ENCODE measurements around the gene CDC25C. TPM values are rescaled to one million over a fixed set of nuclear protein-coding genes. Genes with fewer than 3 reads are reported as not detected.

The CDC25C gene
- total and polyA plus RNA-seq, 9 of the 15 experiments (the other 6 are each of a cell fraction or from before 2014, with no cell fraction given) = 19.1 to 63.7 (median 31.9) TPM

GRCh38 chr5:138346889-138347288, 15.3 kb upstream of the CDC25C start:
- Histone ChIP-seq H3K9me1 (ENCODE audit: control insufficient read depth, insufficient read depth, low read length) (no peaks in the 10 kb centered on the region), H3K36me3 (ENCODE audit: control insufficient read depth, insufficient read depth, low read length) (peaks cover 70% of the 10 kb centered on the region), H3K27ac (ENCODE audit: extremely low read depth, low read depth, low read length) (no peak overlapping the region), H3K4me1 (replicated peaks in 1 of 2; ENCODE audit: control insufficient read depth in 2 of 2, insufficient read depth in 2 of 2, low read length in 2 of 2) (no peaks in the 10 kb centered on the region), H3K4me3 (no peak overlapping the region), H3K79me2 (ENCODE audit: control insufficient read depth, insufficient read depth, low read length) (peaks cover under 1% of the 10 kb centered on the region; the same call in 1 of the 3 replicates), H3K27me3 (ENCODE audit: control insufficient read depth in 2 of 2, insufficient read depth in 2 of 2, low read length in 2 of 2) (no peaks in the 10 kb centered on the region), H4K20me1 (replicated peaks; ENCODE audit: control insufficient read depth, insufficient read depth, low read length) (no peaks in the 10 kb centered on the region), H3K4me2 (ENCODE audit: insufficient read depth, low read length) (no peak overlapping the region), H3K9ac (ENCODE audit: insufficient read depth in 1 of 2, low read depth in 2 of 2, low read length in 2 of 2) (0 out of 4 replicates have a peak overlapping the region, but pooled peaks of 1 of the 2 experiments have one; percentile 15), H2AFZ (ENCODE audit: low read depth, low read length) (no peak overlapping the region), H3K9me3 (replicated peaks; ENCODE audit: control insufficient read depth, insufficient read depth, low read depth, low read length) (peaks cover 1% of the 10 kb centered on the region; the same call in 1 of the 2 replicates)
- ChIA-PET CTCF (ENCODE audit: low intra/inter-chr PET ratio) (no interaction called here), POLR2A (interaction anchor here (0.6 to 10.3 kb wide), 5 partner anchors 7 to 82 kb away, joined by 3 to 416 read pairs (median 6); partner anchors contain the start of genes CDC25C and FAM53C)
- DNase-seq (ENCODE audit: extremely low read depth in 1 of 4, low spot score in 3 of 4) = no peak
- intact Hi-C loops (cut with micrococcal nuclease) (no loop called here), in situ Hi-C loops (cut with MboI) (no loop called here)
- ATAC-seq = no peak; the same call in 2 of the 3 replicates
- BruUV-seq (replicated peaks) = no TSS peak
- 97% methylated on average over 10 of the region's 14 CpGs for WGBS (ENCODE audit: insufficient coverage, low coverage, missing lambda C conversion rate)
- FAIRE-seq = no peak
- TF ChIP-seq POLR2G (IDR thresholded peaks at IDR 0.05; ENCODE audit: low read depth, low read length) (0 out of 2 replicates have a peak, but pooled peaks have one; percentile 34), ETS1 (conservative IDR thresholded peaks at IDR 0.05; ENCODE audit: control insufficient read depth, low read depth, low read length) (no peak)

Data from K562 (cell line).